Ramos (cell line): Measurements from ENCODE around the gene SLC25A42.

Source experiments
- in situ Hi-C: fragments of 300-500 bp; cut with MboI; formaldehyde crosslinking; loops from one replicate; pipeline ENCODE4 v1.14.3; 2022; ENCODE audit warnings: low sequenced_read_pairs; ENCODE audit not compliant: unreplicated experiment

The SLC25A42 gene

DNA sequence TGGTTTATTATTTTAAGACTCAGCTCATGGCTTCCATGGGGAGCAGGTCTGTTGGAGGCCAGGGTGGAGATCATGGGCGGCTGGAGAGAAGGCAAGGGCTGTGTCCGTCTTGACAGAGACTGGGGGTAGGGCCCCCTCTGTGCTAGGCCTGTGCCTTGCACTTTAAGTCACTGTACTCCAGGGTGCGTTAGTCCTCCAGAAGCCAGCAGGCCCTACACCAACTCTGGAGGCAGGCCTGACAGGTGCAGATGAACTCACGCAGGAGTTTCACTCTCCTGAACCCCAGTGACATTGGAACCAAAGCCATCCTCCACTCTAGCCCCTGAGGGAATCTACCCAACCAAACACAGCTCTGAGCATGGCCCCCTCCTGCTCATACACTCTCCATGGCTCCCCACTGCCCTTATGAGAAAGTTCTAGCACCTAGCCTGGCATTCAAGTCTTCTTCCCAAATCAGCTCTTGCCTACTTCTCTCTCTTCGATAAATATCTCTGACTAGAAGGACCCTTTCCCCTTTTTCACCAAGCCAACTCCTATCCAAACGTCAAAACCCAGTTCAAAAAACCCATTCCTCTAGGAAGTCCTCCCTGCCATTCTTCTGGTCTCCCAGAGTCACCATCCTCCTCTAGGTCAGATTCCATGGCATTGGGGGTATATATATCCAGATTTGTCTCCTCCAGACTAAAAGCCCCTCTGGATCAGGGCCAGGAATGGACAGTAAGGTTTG, 91.1 kb downstream of the SLC25A42 start:
- in situ Hi-C loops, result no loop called here

DNA sequence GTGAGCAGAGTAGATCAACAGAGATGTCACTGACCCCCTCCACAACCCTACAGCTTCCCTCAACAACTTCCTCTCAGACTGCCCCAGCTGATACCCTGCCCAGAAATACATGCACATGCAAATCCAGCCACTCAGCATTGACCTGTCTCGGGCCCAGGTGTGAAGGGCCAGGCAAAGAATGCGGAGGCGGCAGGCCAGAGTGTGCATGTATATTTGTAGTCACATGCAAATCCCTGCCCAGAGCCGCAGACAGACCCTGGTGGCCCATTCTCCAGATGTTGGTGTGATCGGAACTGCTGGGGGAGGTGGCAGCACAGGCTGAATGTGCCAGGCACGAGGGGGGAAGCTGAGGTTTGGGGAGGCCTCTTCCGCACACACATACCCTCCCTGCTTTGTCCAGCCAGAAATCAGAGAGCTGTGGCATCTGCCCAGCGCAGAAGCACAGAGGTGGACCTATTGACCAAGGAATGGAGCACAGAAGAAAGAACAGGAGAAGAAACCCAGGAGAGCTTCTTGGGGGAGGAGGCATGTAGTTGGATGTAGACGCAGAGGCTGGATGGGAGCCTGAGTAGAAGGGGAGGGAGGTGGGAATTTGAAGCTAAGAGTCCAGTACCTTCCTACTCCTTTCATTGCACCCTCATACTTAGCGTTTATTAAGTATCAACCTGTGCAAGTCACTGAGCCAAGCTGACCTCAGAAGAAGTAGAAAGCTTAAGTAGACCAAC, 91.9 kb downstream of the SLC25A42 start:
- in situ Hi-C loops, result no loop called here

DNA sequence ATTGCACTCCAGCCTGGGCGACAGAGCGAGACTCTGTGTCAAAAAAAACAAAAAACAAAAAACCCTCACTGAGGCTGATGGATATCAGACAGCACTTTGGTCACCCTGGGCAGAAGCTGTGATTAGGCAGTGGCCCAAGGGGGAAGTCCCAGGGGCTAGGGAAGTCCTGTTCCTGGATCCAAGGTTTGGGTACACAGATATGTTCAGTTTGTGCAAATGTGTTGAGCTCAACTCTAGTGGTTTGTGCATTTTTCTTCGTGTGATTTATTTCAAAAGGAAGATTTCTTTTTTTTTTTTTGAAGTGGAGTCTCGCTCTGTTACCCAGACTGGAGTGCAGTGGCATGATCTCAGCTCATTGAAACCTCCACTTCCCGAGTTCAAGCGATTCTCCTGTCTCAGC, 94.0 kb downstream of the SLC25A42 start:
- in situ Hi-C loops, result no loop called here

DNA sequence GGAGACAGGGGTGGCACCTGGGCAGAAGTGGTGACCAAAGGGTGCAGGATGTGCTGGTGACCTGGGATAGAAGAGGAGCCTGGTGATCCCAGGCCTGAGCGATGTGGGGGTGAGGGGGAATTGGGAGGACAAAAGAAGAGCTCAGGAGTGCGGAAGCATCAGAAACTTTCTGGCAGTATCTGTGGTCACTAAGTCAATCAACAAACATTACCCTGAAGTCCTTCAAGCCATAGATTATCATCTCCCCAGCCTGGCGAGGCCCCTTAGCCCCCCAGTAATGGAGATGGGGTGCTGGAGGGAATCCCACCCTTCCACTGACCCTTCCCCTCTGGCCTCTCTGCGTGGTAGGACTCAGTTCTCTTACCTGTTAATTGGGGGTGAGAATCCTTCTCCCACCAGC, 95.7 kb downstream of the SLC25A42 start:
- in situ Hi-C loops, result no loop called here

DNA sequence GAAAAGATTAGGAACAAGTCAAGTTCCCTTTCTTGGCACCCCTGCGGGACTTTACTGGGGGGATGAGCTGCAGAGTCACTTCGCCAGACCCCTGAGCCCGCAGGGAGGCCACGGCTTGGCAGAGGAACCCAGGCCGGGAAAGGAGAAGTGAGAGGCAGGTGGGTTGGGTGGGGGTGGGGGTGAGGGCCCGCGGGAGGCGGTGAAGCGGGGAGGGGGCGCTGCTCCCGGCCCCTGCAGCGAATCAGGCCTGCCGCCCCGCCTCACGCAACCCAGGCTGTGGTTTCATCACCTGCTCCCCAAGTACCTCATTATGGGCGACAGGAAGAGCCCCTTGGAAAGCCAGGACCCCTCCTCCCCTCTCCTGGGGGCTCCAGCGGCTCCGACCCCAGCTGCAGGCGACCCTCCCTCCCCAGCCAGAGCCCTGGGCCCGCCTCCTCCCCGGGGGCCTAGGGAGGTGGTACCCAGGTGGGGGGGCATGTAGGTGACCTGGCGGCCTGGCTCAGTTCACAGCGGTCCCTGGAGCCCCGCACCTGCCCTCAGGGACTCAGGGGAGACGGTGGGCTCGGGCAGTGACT, 96.8 kb downstream of the SLC25A42 start:
- in situ Hi-C loops, result no loop called here

DNA sequence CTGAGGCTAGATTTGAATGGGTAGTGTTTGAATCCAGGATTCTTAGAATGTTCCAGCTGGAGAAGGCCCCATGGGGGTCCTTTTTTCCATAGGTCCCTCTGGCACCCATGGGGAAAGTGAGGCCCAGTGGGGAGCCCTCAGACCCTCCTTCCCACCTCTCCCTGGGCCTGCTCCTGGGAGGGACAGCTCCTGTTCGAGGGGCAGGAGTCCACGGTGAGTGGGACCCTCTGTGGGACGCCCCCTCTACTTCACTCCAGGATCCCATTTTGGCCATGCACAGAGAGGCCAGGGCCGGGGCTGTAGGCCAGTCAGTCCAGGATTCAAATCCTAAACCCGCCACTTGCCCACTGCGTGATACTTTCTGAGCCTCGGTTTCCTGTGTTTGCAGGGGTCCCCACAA, 98.7 kb downstream of the SLC25A42 start:
- in situ Hi-C loops, result no loop called here
